C4-2B (cell line): ENCODE measurements around the gene RPTOR.

Experiments
- CTCF ChIP-seq: fragments of 450-650 bp; conservative IDR thresholded peaks from 2 replicates; pipeline ENCODE4 v1.5.1; 2017; ENCODE audit warnings: mild to moderate bottlenecking
- ZFX ChIP-seq: fragments of 450-650 bp; IDR thresholded peaks from 2 replicates; pipeline ENCODE4 v1.6.1; 2017

DNA sequence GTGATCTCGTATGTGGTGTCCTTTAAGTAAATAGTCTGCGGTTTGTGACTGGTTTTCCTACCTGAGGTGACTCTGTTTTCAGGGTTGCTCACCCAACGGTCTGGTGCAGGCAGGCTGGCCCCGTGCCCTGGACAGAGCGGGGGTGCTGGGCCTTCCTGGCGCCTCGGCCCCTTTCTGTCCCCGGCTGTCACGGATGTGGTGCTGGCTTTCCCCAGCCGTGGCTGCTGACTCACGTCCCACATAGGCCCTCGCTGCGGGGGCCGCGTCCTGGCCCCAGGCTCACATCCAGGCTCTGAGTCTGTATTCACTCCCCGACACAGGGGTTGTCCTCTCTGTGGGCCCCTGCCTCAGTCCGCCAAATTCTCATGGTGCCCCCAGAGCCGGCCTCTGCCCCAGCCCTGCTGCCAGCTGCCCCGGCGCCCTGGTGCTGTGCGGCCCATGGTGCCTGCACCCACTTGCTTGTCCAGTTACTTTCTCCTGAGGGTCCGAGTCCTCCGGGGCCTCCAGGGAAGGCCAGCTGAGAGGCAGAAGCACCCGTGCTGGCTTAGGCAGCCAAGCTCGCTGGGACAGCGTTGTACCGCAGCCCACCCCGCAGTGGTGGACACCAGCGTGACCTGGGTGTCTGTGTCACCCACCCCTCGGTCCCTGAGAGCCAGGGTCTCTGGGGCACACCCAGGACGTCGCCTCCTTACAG, 452.9 kb downstream of the RPTOR start:
- TF ChIP-seq CTCF: no peak
- no peak for TF ChIP-seq ZFX
